ENCODE measurements around the gene ZNF641.
"Not testable (repeated sequence)": the region's sequence is repeated elsewhere in the genome, so short reads cannot be mapped to it uniquely, and the experiment has no call there.

ZNF641 gene

GRCh38 chr12:48333680-48334079 lies 17.0 kb downstream of the ZNF641 start:
- DNase-seq: not testable (repeated sequence)

GRCh38 chr12:48331399-48331798 lies 19.3 kb downstream of the ZNF641 start:
- no peak for DNase-seq

- no peak for DNase-seq
Measured at GRCh38 chr12:48329199-48329939, 21.4 kb downstream of the ZNF641 start.

- no peak for DNase-seq
Measured at GRCh38 chr12:48316491-48316890, 34.2 kb downstream of the ZNF641 start.

GRCh38 chr12:48311313-48311712 lies 39.4 kb downstream of the ZNF641 start:
- no peak for DNase-seq

- no peak for DNase-seq
Measured at GRCh38 chr12:48307269-48307668, 43.5 kb downstream of the ZNF641 start.

- DNase-seq: no peak
Measured at GRCh38 chr12:48305190-48305589, 45.5 kb downstream of the ZNF641 start.

- DNase-seq: no peak
Measured at GRCh38 chr12:48302161-48302911, 48.4 kb downstream of the ZNF641 start.

- no peak for DNase-seq
Measured at GRCh38 chr12:48300774-48301173, 49.9 kb downstream of the ZNF641 start.

GRCh38 chr12:48296586-48297282 lies 54.0 kb downstream of the ZNF641 start:
- DNase-seq: peak; percentile 12 to 46

GRCh38 chr12:48292040-48292439 lies 58.7 kb downstream of the ZNF641 start:
- no peak for DNase-seq

GRCh38 chr12:48291511-48291910 lies 59.2 kb downstream of the ZNF641 start:
- DNase-seq: no peak

- DNase-seq: no peak
Measured at GRCh38 chr12:48288387-48289268, 62.1 kb downstream of the ZNF641 start.

Data from NCI-H1930 (cell line).